Measurements from ENCODE around the gene FHIT.

DNA sequence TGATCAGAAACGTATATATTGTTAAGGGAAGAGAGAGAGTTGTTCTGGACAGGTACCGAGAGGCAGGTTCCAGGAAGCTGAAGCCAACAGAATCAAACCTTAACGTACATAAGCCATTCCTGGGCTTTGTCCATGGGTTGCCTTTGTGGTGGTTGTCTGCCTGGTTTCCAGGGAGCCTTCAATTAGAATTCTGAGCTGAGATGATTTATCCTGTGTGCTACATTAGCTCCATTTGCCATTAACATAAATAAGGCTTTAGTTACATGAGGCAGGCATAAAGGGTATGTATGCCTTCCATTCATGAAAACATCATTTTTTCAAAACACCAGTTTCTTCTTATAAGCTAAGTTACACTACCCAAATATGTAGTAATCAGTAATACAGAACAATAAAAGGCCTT is 1472.0 kb downstream of the FHIT start:
- TF ChIP-seq, protein P1, sequence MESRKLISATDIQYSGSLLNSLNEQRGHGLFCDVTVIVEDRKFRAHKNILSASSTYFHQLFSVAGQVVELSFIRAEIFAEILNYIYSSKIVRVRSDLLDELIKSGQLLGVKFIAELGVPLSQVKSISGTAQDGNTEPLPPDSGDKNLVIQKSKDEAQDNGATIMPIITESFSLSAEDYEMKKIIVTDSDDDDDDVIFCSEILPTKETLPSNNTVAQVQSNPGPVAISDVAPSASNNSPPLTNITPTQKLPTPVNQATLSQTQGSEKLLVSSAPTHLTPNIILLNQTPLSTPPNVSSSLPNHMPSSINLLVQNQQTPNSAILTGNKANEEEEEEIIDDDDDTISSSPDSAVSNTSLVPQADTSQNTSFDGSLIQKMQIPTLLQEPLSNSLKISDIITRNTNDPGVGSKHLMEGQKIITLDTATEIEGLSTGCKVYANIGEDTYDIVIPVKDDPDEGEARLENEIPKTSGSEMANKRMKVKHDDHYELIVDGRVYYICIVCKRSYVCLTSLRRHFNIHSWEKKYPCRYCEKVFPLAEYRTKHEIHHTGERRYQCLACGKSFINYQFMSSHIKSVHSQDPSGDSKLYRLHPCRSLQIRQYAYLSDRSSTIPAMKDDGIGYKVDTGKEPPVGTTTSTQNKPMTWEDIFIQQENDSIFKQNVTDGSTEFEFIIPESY (IDR thresholded peaks at IDR 0.05): no peak
- TF ChIP-seq ELK1 (IDR thresholded peaks at IDR 0.05; ENCODE audit: low read depth, low read length): no peak
- TF ChIP-seq EZH2 (IDR thresholded peaks at IDR 0.05; ENCODE audit: borderline replicate concordance, control insufficient read depth, low read depth, low read length): no peak
- TF ChIP-seq NFYA (IDR thresholded peaks at IDR 0.05; ENCODE audit: borderline replicate concordance, low read depth, low read length): no peak
- TF ChIP-seq POLR2AphosphoS5 (IDR thresholded peaks at IDR 0.05; ENCODE audit: low read length): no peak
- TF ChIP-seq, protein P2, sequence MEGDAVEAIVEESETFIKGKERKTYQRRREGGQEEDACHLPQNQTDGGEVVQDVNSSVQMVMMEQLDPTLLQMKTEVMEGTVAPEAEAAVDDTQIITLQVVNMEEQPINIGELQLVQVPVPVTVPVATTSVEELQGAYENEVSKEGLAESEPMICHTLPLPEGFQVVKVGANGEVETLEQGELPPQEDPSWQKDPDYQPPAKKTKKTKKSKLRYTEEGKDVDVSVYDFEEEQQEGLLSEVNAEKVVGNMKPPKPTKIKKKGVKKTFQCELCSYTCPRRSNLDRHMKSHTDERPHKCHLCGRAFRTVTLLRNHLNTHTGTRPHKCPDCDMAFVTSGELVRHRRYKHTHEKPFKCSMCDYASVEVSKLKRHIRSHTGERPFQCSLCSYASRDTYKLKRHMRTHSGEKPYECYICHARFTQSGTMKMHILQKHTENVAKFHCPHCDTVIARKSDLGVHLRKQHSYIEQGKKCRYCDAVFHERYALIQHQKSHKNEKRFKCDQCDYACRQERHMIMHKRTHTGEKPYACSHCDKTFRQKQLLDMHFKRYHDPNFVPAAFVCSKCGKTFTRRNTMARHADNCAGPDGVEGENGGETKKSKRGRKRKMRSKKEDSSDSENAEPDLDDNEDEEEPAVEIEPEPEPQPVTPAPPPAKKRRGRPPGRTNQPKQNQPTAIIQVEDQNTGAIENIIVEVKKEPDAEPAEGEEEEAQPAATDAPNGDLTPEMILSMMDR (IDR thresholded peaks at IDR 0.05 in 2 of 3, conservative IDR thresholded peaks at IDR 0.05 in 1 of 3; ENCODE audit: control insufficient read depth in 2 of 3, extremely low read depth in 1 of 3, insufficient read depth in 1 of 3, low read depth in 3 of 3, low read length in 3 of 3): no peak
- no peak for TF ChIP-seq POU2F2 (IDR thresholded peaks at IDR 0.05; ENCODE audit: borderline replicate concordance, low read depth, low read length)
- no peak for TF ChIP-seq JUND (IDR thresholded peaks at IDR 0.05; ENCODE audit: low read depth, low read length)
- no peak for TF ChIP-seq MTA3 (IDR thresholded peaks at IDR 0.05; ENCODE audit: borderline replicate concordance, low read length)
- TF ChIP-seq POLR2A (IDR thresholded peaks at IDR 0.05; ENCODE audit: low read depth, low read length): no peak
- TF ChIP-seq, protein P3, sequence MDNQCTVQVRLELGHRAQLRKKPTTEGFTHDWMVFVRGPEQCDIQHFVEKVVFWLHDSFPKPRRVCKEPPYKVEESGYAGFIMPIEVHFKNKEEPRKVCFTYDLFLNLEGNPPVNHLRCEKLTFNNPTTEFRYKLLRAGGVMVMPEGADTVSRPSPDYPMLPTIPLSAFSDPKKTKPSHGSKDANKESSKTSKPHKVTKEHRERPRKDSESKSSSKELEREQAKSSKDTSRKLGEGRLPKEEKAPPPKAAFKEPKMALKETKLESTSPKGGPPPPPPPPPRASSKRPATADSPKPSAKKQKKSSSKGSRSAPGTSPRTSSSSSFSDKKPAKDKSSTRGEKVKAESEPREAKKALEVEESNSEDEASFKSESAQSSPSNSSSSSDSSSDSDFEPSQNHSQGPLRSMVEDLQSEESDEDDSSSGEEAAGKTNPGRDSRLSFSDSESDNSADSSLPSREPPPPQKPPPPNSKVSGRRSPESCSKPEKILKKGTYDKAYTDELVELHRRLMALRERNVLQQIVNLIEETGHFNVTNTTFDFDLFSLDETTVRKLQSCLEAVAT (IDR thresholded peaks at IDR 0.05): no peak
- no peak for TF ChIP-seq YBX1 (IDR thresholded peaks at IDR 0.05)
- no peak for TF ChIP-seq ZNF274 (IDR thresholded peaks at IDR 0.05; ENCODE audit: insufficient read depth, insufficient read length)
- TF ChIP-seq RAD21 (IDR thresholded peaks at IDR 0.05; ENCODE audit: insufficient read depth, low read depth, low read length): no peak
